Testis (tissue), 3 donors: Measurements from ENCODE around the gene CRYBA1. TPM values are rescaled to one million over a fixed set of nuclear protein-coding genes. Genes with fewer than 3 reads are reported as not detected.

Source experiments
- DNase-seq: peaks from one replicate; pipeline ENCODE4 v3.0.0-alpha.2; 2019
- H3K27ac ChIP-seq, 2 donors: fragments of 200-600 bp; sonication (generic); one replicate each; pipeline ENCODE4 v1.5.1; 2019
- H3K27me3 ChIP-seq: fragments of 200-600 bp; sonication (generic); one replicate; pipeline ENCODE4 v1.5.1; 2019
- H3K36me3 ChIP-seq: fragments of 200-600 bp; sonication (generic); one replicate; pipeline ENCODE4 v1.5.1; 2017; ENCODE audit warnings: low read depth; ENCODE audit errors: missing control alignments
- H3K4me1 ChIP-seq: fragments of 200-600 bp; sonication (generic); one replicate; pipeline ENCODE4 v1.5.1; 2019
- H3K4me3 ChIP-seq, 2 donors: fragments of 200-600 bp; sonication (generic); one replicate each; pipeline ENCODE4 v1.5.1; 2017 to 2019
- H3K9me3 ChIP-seq: fragments of 200-600 bp; sonication (generic); one replicate; pipeline ENCODE4 v1.5.1; 2017
- POLR2A ChIP-seq: fragments of 450-650 bp; IDR thresholded peaks from one replicate; pipeline ENCODE4 v1.6.1; 2017; ENCODE audit warnings: antibody characterized with exemption, mild to moderate bottlenecking, moderate library complexity
- WGBS, 2 donors: methylation state at CpG; one replicate each; pipeline ENCODE4 v1.1.5; 2018; 5-methylcytosine and 5-hydroxymethylcytosine counted together
- intact Hi-C: fragments of 100-400 bp; cut with DNase I; formaldehyde crosslinking; loops from one replicate; pipeline ENCODE4 v1.15.1; 2023; ENCODE audit warnings: low total_unique reads
- polyA plus RNA-seq: library from polyadenylated mRNA; stranded (reverse); fragments of 350-450 nt; fragmentation: Illumina TruSeq; extraction: RNeasy Lipid Tissue Mini Kit (QIAGEN cat#74804); gene quantifications from one replicate; pipeline ENCODE4 v1.2.3, GENCODE V29; 2014; ENCODE audit warnings: low read depth, low replicate concordance; ENCODE audit not compliant: insufficient read depth
- total RNA-seq, 2 donors: library from RNA; depleted of rRNA; stranded (reverse); fragments of >200 nt; gene quantifications; one replicate each; pipeline ENCODE4 v1.2.3, GENCODE V29; 2016
- TF ChIP-seq, protein P1 (sequence below), 3 experiments: fragments of 450-650 bp in 2 of 3; fragments of 200-600 bp in 1 of 3; sonication (generic) in 1 of 3; IDR thresholded peaks; one replicate each; pipeline ENCODE4 v1.5.1; 2016 to 2019; ENCODE audit warnings: antibody characterized with exemption in 3 of 3, mild to moderate bottlenecking in 2 of 3, moderate library complexity in 1 of 3

CRYBA1 gene
- total and polyA plus RNA-seq, 3 donors from 2014 or later = not detected

DNA sequence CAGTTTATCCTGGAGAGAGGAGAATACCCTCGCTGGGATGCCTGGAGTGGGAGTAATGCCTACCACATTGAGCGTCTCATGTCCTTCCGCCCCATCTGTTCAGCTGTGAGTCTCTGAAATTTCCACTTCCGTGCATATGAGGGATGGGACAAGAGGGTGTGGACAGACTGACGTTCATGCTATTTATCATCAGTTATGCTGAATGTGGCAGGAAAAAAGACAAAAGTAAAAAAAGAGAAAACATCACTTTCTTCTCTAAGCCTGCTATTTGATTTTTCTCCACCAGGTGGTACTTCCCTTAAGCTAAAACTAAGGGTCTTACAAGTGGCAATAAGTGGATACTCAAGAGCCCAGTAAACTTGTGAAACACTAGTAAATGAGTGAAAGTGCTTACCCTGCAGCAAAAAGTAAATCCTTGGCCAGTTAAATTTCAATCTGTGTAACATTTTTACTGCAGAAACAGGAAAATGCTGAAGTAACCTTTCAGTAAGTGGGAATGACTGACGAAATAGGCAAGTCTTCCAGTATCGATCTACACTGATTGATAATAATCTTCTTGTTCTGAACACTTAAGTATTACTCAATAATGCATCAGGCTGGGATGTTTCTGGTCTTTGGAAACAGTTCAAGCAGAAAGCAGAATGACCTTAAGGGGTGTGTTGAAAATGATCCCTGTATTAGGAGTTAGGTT, 5.6 kb downstream of the CRYBA1 start:
- intact Hi-C loops = no loop called here
- Histone ChIP-seq H3K4me3 (no peak overlapping the region), H3K27ac (no peak overlapping the region), H3K4me1 (peaks cover 7% of the 10 kb centered on the region), H3K27me3 (no peaks in the 10 kb centered on the region), H3K9me3 (no peaks in the 10 kb centered on the region), H3K36me3 (no peaks in the 10 kb centered on the region)
- no peak for DNase-seq
- 73 to 77% methylated on average over 7 of the region's 7 CpGs for WGBS, 2 donors
- TF ChIP-seq, protein P1, sequence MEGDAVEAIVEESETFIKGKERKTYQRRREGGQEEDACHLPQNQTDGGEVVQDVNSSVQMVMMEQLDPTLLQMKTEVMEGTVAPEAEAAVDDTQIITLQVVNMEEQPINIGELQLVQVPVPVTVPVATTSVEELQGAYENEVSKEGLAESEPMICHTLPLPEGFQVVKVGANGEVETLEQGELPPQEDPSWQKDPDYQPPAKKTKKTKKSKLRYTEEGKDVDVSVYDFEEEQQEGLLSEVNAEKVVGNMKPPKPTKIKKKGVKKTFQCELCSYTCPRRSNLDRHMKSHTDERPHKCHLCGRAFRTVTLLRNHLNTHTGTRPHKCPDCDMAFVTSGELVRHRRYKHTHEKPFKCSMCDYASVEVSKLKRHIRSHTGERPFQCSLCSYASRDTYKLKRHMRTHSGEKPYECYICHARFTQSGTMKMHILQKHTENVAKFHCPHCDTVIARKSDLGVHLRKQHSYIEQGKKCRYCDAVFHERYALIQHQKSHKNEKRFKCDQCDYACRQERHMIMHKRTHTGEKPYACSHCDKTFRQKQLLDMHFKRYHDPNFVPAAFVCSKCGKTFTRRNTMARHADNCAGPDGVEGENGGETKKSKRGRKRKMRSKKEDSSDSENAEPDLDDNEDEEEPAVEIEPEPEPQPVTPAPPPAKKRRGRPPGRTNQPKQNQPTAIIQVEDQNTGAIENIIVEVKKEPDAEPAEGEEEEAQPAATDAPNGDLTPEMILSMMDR (IDR thresholded peaks at IDR 0.05) = peak in 2 of 3 experiments; percentile 27 to 68
- TF ChIP-seq POLR2A = no peak

DNA sequence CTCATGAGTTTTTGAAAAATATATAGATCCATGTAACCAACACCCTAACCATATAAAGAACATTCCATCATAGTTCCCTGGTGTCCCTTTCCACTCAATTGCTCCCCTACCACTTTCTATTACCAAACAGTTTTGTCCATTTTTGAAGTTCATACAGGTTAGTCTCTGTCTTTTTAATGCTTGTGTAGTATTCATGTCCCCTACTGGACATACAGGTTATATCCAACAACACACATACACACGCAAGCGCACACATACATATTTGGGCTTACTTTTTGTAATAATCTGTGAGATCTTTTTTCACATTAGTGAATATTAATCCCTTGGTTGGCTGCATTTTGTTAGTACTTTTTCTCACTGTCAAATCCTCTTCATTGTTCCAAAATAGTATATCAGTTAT, 6.4 kb downstream of the CRYBA1 start:
- intact Hi-C loops = no loop called here
- no peak for TF ChIP-seq POLR2A
- TF ChIP-seq, protein P1 (IDR thresholded peaks at IDR 0.05) = no peak
- WGBS, 2 donors = 92 to 93% methylated on average over 2 of the region's 2 CpGs

DNA sequence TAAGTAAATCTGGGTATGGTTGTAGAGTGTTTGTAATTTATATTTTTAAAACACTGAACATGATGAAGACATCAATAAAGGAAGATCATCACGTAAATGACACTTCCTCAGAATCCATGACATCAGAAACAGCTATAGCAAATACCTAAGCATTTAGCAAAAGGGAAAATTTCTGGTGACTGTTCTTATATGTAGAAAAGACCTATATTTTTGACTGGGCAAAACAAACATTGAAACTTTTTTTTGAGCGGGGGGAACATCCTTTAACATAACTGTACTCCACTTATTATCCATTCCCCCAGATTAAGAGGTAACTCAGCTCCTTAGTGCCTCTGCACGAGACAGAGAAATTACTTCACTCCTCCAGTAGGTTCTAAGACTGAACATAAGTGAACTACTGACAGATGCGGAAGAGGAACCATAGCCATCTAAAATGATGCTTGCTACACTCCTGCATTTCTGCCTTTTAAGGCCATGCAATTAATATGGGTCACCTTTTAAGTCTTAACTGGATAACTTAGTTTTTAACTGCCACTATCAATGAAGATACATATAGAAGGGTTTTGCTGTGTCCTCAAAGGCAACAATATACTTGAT, 9.4 kb downstream of the CRYBA1 start:
- H3K36me3 ChIP-seq = no peaks in the 10 kb centered on the region
- intact Hi-C loops = no loop called here
- H3K27me3 ChIP-seq = no peaks in the 10 kb centered on the region
- H3K4me3 ChIP-seq = no peak overlapping the region
- H3K27ac ChIP-seq = peak overlapping the region in 1 of 2 donors; percentile 28
- TF ChIP-seq, protein P1 (IDR thresholded peaks at IDR 0.05) = no peak
- no peak for TF ChIP-seq POLR2A
- H3K4me1 ChIP-seq = peaks cover 7% of the 10 kb centered on the region
- no peaks in the 10 kb centered on the region for H3K9me3 ChIP-seq
- 81 to 85% methylated on average over 4 of the region's 4 CpGs for WGBS, 2 donors
- no peak for DNase-seq

More for the DNA sequence above, 6.4 kb downstream of the CRYBA1 start:
- H3K27ac ChIP-seq = no peak overlapping the region
- no peaks in the 10 kb centered on the region for H3K36me3 ChIP-seq
- no peaks in the 10 kb centered on the region for H3K9me3 ChIP-seq
- no peak for DNase-seq
- H3K4me3 ChIP-seq = no peak overlapping the region
- peaks cover 7% of the 10 kb centered on the region for H3K4me1 ChIP-seq
- no peaks in the 10 kb centered on the region for H3K27me3 ChIP-seq

DNA sequence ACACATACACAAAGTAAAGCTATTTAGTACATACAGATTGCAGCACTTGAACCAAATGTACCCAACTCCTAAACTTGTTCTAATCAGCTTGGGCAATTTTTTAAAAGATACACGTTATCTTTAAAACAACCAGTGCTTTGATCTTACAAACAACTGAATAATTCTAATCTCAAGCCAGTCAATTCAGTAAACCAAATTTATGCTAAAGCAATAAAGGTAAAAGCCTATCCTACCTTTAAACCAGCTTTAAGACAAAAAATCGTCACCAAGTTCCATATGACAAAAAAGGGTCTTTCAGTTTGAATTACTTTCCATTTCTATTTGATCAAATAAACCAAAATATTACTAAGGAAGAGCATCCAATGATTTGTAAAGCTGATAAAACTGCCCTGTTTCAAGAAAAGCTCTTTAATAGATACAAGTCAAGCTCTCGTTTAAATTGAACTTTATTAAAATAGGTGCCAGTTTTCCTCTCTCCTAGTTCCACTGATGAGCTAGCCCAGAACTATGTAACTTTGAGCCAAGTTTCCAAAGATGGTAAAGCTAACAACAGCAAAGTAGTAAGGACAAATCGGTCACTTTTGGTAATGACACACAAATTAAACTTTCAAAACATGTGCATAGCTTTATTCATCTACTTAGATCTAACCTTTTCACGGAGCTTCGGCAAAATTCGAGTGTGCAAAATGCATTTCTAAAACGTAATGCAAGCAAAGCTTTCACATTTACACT, 10.2 kb downstream of the CRYBA1 start:
- Histone ChIP-seq H3K27ac (peak overlapping the region in 1 of 2 donors; percentile 22), H3K36me3 (no peaks in the 10 kb centered on the region), H3K27me3 (no peaks in the 10 kb centered on the region), H3K4me3 (no peak overlapping the region), H3K4me1 (peaks cover 7% of the 10 kb centered on the region), H3K9me3 (no peaks in the 10 kb centered on the region)
- intact Hi-C loops = no loop called here
- DNase-seq = no peak
- 55% methylated on average over 8 of the region's 8 CpGs for WGBS, 2 donors
- TF ChIP-seq, protein P1 (IDR thresholded peaks at IDR 0.05) = no peak
- no peak for TF ChIP-seq POLR2A
